ENCODE data around the gene GNAT2.

- no peak for TF ChIP-seq CTCF (conservative IDR thresholded peaks at IDR 0.05)
- TF ChIP-seq EZH2 (IDR thresholded peaks at IDR 0.05; ENCODE audit: low read depth) = no peak
Measured at GRCh38 chr1:109621379-109622136, 2.1 kb upstream of the GNAT2 start.

Data from PC-9 (cell line).